22Rv1 (cell line): ENCODE results near the gene SIX3.

Experiments used
- H3K27ac ChIP-seq: fragments of 450-650 bp; 2 replicates; pipeline ENCODE4 v1.5.1; 2017
- ZFX ChIP-seq: fragments of 450-650 bp; IDR thresholded peaks from 2 replicates; pipeline ENCODE4 v1.6.1; 2017; ENCODE audit warnings: antibody characterized with exemption, borderline replicate concordance
- TF ChIP-seq, protein P1 (sequence below): fragments of 450-650 bp; IDR thresholded peaks from 2 replicates; pipeline ENCODE4 v1.5.1; 2017; ENCODE audit warnings: mild to moderate bottlenecking

The SIX3 gene

DNA sequence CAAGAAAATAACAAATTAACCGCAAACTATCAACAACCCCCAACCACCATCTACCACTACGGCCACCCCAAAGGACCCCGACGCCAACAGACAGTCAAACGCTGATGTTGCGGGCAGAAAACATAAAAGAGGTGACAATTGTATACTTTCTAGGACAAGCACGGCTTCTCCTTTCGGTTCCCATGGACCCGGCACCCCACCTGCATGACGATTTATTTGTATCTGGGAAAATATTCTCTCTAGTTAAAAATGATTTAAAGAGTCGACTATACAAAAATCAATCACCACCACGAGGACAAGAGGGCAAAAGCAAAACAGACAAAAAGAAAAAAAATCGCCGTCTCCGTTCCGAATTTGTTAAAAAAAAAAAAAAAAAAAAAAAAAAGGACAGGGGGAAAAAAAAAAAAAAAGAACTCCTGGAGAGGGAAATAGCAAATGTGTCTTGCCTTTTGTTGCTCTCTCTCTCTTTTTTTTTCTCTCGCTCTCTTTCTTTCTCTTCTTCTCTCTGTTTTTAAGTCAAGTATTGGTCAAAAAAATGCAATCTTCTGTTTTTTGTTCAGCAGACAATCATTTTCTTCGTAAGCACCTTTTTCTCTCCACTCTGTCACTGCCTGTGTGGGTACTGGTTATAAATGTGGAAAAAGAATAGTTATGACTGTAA, 3.6 kb downstream of the SIX3 start:
- TF ChIP-seq, protein P1, sequence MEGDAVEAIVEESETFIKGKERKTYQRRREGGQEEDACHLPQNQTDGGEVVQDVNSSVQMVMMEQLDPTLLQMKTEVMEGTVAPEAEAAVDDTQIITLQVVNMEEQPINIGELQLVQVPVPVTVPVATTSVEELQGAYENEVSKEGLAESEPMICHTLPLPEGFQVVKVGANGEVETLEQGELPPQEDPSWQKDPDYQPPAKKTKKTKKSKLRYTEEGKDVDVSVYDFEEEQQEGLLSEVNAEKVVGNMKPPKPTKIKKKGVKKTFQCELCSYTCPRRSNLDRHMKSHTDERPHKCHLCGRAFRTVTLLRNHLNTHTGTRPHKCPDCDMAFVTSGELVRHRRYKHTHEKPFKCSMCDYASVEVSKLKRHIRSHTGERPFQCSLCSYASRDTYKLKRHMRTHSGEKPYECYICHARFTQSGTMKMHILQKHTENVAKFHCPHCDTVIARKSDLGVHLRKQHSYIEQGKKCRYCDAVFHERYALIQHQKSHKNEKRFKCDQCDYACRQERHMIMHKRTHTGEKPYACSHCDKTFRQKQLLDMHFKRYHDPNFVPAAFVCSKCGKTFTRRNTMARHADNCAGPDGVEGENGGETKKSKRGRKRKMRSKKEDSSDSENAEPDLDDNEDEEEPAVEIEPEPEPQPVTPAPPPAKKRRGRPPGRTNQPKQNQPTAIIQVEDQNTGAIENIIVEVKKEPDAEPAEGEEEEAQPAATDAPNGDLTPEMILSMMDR: no peak
- no peak for TF ChIP-seq ZFX
- no peak overlapping the region for H3K27ac ChIP-seq

DNA sequence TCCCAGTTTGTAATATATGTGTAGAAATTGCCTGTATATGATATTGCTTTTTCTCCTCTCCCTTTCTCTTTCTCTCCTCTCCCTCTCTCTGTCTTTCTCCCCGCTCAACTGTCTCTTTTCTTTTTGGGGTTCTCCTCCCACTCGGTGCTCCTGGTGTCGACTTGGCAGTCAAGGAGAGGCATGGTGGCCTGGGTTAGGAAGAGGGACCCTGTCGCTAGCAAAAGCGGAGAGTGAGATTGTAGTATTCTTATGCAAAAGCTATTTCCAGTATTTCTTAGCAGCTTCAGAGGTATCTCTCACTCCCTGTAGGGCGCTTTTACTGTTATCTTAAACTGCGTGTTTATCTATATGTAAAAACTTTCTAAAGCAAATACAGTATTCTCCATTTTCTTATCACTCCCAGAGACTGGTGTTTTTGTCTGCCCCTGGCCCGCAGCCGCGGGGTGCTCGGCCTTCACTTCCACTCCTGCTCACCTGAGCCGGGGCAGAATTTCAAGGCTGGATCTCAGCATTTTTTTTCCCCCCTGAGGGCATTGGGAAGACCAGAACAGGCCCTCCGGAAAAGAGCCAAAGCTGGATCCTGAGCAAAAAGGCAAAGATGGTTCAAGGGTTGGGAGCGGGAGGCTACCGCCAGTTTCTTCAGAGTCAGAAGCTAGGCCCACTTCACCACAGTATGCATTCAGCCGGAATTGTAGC, 4.3 kb downstream of the SIX3 start:
- no peak overlapping the region for H3K27ac ChIP-seq
- TF ChIP-seq, protein P1: no peak
- no peak for TF ChIP-seq ZFX

DNA sequence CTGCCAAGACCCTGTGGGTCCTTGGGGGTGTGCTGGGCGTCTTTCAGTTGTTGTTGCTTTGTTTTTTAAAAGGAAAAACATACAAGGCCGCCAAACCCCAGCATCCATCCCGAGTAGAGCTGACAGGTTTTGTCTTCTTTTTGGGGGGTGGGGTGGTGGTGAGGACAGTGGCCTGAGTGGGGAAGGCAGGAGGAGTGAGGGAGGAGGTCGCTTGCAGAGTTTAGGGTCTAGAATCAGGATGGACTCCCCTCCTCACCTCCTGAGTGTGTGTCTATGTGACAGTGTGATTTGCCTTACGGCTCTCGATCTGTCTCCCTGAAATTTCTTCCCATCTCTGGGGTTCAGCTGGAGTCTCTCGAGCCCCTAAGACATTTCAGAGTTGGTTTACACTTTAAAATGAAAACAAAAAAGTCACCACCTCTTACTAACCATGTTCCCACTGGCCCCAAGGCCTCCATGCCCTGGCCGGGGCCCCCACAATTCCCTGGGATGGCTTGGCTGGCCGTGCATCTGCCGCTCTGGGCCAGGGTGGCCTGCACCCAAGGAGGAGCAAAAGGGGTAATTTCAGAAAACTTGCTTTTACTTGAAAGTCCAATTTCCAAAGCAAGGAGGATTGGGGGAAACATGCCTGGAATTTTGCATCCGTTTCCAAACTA, 5.0 kb downstream of the SIX3 start:
- H3K27ac ChIP-seq: no peak overlapping the region
- TF ChIP-seq, protein P1: no peak
- no peak for TF ChIP-seq ZFX

DNA sequence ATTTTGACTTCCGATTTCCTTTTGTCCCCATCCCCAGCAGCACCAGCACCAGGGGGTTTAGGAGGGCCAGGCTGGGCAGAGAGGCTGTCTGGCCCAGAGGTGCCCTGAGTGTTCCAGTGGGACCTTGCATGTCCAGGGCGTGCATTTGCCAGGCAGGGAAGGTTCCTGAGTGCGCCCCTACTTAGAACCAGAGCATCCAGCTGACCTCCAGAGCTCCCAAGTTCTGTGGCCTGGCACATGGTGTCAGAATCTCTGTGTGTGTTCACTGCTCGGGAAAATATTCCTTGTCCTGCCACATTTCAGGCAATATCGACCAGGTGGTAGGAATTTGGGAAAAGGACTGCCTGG, 5.5 kb downstream of the SIX3 start:
- TF ChIP-seq ZFX: no peak
- TF ChIP-seq, protein P1: no peak

DNA sequence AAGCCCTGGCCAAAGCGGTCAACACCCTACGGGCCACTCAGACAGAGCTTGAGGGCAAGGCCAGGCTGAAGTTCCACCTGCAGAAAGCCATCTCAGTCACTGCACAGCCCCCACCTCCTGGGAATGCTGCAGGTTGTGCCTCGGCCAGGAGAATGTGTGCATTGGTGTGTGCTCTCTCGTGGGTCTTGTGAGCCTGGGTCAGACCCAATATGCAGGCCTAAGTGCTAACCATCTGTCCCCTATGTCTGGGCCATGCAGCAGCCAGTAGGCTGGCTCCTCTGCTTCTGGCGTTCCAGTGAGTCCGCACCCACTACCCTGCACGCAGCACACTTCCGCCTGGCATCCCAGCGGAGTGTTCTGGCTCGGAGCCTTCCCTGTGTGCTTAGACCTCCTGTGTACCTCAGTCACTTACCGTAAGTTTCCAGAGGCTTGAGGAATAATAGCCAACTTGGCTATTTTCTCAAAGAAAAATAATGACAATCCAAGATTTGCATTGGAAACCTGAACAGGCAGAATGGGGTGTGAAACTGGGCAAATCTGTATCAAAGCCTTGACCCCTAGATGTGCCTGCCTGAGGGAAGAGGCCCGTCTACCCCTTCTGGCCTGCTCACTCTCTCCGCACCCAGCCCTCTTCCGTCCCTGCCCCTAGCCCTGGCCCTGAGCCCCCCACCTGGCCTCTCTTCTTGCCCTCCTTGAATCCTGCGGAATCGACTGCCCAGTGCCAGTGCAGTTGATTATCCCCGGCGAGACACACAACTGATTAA, 7.2 kb downstream of the SIX3 start:
- TF ChIP-seq ZFX: no peak
- TF ChIP-seq, protein P1: no peak
- no peak overlapping the region for H3K27ac ChIP-seq

More for the DNA sequence above, 5.5 kb downstream of the SIX3 start:
- no peak overlapping the region for H3K27ac ChIP-seq

DNA sequence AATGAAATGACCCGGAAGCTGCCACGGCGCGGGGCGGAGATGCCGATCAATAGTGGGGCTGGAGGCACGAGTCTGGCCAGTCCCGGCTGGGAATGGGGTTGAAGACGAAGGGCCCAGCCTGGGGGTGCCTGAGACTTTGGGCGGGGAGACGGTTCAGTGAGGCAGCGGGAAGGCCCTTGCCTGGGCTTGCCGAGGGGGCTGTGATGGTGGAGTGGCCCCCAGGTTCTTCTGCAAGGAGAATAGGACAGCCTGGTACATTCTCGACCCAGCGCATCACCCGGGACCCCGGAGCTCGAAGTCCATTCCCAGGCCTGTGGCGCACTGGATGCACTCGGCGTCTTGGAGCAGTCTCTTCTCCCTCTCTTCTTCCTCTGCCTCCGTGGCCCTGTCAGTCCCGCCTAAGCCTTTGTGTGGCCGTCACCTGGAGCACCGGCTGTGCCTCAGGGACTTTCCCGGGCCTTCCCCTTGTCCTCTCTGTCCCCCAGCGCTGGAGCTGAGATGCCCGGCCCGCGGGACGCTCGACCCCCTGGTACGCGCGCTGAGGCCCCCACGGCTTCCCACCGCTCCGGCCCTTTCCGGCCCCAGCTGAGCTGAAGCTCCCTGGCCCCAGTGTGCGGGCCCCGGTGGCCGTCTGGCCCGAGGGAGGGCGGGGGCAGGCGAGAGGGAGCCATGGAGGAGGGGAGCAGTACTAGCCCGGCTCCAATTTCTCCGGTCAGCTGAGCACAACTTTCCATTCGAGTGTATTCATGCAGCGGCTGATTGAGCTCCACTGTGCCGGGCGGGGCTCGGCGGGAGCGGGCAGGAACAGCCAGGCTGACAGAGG, 8.0 kb downstream of the SIX3 start:
- TF ChIP-seq, protein P1: no peak
- no peak for TF ChIP-seq ZFX
- H3K27ac ChIP-seq: no peak overlapping the region
